NCI-H446 (cell line): ENCODE results near the gene PRAC2.

Source experiments
- DNase-seq, 2 experiments: peaks; one replicate each; lab custom pipeline; 2025; lab: John Stamatoyannopoulos, UW

The PRAC2 gene

DNA sequence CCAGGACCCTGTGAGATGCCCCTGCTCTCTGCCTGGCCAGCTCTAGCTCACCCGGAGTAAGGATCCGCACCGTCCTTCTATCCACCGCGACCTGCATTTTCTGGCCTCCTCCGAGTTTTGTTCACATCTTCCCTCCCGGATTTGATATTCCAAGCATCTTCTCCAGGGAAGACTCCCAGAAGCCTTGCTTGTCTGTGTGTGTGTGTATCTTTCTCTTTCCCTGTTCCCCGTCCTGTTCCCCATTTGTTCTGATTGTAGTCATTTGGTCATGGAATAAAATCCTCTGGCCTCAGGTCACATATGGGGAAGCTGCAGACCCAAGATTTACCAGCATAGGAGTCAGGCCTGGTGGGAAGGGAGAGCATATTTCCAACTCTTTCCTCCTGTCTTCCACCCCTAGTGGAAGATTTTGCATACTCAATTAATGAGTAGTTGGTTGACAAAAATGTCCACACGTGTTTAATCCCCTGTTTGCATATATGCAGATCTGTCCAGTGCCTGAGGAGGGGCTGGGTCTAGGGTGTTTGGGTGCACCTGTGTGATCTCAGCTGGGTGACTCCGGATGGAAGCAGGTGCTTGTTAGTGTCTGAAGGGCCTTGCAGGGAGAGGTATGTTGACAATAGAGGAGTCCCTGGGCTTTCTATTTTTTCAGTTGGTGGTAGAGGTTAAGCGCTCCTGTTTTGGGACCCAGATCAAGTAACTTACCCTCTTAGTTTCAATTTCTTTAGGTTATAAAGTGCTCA lies 2.5 kb upstream of the PRAC2 start:
- no peak for DNase-seq

DNA sequence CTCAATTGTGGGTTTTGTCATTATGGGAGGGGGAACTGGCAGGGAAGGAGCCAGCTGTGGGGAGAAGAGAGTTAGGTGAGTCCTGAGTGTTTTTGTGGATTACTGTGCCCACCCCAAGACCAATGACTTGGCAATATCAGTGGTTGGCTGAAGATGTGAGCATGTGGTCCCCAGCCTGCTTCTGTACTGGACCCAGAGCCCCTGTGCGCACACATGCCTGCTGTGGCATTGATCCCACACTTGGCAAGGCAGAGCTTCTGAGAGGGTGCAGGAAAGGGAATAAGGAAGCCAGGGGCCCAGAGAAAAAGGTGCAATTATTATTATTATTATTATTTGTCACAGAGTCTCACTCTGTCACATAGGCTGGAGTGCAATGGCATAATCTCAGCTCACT lies 2.0 kb upstream of the PRAC2 start:
- DNase-seq: no peak

DNA sequence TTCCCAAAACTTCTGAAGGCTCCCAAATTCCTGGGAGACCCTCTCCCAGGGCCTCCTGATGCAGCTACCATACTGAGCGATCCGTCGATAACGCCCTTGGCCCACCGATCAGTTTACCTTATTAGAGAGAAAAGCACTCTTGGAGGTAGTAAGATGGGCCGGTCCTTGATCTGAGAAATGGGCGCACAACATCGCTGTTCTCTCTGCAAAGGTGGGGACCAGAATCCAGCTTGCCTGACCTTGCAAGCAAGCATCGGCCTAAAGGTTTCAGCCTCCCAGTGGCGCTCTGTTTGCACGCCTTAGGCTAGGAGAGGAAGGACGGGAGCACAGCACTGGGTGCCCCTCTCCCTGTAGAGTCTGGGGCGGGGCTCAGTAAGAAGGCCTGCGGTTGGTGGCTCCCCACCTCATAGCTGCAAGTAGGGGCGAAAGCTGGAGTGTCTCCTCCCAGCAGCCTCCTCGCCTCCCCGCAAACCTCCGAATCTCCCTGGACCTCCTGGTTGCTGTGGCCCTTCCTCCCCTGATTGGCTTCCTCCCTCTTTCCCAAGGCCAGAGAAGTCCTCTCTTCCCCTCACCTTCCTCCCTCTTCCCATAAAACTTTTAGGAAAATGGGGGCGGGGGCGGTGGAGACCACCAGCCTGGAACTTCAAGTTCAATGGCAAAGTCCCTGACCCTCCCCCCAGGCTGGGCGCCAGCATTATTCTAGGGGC lies 631 bp upstream of the PRAC2 start, which contains the start of gene PRAC1:
Gene PRAC1 (minus strand): TSS at position 318 of the 707 bp plus-strand sequence. CDS start 126 bp downstream, at position 192.
- DNase-seq: no peak

DNA sequence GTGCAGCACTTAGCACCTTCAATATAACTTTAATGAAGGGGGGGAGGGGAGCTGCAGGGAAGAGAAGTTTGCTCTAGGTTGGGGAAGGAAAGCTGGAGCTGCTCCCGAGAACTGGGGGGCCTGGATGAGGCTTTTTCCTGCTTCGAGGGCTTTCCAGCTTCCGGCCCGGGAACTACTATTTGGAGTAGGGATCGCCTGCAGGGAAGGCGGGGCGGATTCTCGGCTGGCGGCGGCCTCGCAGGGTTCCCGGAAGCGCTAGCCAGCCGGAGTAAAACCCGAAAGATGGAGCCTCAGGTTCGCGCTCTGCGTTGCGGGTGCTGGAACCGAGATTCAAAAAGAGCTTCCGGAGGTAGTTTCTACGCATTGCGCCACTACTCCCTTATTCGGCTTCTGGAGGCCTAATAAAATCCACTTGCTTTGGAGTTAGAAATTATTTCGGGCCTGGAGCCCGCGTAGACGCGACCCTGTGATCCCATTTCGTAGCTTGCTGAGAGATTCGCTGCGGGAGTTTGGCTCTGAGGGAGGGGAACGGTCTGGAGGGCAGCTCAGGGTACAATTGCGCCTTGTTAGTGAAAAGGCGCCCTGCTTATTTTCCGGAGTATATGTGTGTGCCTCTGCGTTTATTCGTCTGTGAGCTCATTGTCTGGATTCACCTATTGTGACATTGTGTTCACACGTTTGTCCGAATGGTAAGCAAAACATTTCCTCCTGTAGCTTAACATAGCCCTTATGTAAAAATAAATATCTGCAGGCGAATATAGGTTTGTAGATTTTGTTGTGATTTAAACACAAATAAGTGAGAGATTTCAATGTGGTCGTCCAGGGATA lies 652 bp downstream of the PRAC2 start:
- DNase-seq: no peak

DNA sequence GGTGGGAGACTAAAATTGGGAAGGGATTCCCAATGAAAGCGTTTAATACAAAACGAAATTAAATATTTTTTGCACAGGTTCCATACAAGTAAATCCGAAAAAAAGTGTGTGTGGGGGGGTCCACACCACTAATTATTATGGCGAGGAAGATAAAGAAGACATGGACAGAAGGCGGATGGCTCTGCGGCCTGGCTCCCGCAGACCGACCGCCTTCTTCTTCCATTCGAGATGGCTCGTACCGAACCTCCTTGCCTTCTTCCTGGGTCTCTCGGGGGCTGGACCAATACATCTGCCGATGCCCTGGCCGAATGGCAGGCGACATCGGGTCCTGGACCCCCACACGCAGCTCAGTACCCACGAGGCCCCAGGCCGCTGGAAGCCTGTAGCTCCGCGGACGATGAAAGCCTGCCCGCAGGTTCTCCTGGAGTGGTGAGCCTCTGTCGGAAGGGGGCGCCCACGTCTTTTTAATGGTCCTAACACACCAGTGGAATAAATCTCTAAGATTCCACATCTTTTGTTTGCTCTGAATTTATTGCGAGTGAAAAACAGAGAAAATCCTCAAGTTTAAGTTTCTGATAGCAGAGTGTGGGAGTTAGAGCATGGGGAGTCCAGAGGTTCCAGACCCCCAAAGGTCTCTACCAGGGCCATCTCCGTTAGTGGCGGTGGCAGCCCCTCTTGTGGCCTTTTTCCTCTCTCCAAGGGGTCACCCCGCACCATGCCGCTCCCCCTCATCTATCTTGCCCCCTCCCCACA lies 1.4 kb downstream of the PRAC2 start:
- DNase-seq: peak in 1 of 2 experiments; percentile 60

DNA sequence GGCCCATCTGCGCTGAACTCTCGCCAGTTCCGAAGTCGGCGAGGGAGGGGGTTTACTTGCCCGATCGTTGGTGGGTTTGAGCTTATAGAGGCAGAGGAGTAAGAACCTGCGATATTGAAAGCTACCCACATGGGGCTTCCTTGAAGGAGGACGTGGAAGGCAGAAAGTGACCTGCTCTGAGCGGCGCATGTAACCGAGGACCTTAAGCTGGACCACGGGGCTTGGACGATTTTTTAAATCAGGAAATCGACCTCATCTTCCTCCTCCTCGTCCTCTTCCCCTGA lies 2.0 kb downstream of the PRAC2 start:
- DNase-seq: no peak

DNA sequence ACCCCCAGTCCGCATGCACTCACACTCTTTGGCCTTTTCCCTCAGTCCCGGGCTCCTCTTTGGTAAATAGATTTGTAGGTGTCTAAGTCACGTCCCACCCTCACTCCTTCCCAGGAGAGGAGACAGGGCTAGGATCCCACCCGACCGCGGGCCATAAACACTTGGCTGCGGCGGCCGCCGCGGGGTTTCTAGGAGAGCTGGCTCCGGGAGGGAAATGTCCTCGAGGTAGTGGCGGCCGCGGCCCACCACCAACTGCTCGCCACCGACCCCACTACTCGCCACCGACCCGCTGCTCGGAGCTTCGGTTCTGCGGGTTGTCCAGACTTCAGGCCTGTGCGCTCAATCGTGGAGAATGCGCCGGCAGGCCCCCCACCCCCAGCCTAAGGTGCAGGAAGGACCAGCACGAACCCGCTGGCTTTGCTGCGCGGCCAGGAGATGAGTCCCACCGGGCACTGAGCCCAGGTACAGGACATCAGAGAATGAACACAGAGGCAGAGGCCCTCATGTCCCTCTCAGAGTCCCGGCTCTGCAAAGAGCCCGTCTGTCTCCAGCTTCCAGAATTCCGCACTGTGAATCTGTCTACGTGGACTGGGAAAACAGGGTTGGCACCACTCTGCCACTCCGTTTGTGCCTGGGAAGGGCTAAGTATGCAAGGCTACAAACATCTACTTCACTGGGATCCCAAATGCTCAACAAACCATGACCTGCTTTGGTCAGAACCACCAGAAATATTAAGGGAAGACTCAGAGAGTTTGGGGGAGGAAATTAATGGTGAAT lies 2.5 kb downstream of the PRAC2 start:
- no peak for DNase-seq

DNA sequence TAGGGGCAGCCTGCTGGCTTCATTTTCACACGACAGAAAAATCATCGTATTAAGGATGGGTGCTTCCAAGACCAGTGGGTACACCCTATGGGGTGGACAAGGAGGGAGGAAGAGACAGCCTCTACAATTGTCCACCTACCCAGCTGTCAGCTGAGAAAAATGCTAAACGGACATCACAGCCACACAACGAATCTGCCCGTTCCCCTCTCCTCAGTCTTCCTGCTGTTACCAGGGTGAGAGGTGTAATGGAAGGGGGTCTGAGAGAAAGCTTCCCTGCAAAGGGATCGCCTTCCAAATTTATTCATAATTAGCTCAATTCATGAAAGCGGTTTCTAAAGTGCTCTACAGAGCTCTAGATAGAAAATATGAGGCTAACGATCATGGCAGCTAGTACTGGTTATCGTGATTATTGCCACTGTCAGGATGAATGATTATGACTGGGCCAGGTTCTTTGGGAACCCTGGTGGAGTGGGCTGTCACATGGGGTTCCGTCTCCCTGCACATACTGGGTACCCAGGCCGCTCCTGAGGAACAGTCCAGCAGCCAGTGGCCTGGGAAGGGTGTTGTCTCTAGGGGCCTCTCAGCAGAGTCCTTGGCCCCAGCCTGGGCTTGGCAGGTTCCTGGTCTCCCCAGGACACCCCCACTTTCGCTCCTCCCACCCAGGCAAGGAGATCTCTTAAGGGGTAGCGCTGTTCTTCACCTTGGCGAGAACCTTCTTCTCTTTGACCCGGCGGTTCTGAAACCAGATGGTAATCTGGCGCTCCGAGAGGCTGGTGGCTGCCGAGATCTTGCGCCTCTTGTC lies 3.3 kb downstream of the PRAC2 start:
- DNase-seq: no peak

DNA sequence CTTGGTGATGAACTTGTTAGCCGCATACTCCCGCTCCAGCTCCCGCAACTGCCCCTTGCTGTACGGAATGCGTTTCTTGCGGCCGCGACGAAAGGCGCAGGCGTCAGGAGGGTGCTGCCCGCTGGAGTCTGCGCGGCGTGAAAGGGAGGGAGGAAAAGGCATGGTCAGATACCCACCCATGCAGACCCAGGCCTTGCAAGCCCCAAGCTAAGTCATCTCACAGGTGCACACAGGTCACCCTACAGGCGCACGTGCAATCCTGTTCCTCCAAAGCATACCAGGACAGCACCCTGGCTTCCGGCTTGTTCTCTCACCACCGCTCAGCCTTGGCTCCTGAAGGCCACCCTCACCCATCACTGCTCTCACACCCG lies 3.9 kb downstream of the PRAC2 start:
- DNase-seq: no peak

DNA sequence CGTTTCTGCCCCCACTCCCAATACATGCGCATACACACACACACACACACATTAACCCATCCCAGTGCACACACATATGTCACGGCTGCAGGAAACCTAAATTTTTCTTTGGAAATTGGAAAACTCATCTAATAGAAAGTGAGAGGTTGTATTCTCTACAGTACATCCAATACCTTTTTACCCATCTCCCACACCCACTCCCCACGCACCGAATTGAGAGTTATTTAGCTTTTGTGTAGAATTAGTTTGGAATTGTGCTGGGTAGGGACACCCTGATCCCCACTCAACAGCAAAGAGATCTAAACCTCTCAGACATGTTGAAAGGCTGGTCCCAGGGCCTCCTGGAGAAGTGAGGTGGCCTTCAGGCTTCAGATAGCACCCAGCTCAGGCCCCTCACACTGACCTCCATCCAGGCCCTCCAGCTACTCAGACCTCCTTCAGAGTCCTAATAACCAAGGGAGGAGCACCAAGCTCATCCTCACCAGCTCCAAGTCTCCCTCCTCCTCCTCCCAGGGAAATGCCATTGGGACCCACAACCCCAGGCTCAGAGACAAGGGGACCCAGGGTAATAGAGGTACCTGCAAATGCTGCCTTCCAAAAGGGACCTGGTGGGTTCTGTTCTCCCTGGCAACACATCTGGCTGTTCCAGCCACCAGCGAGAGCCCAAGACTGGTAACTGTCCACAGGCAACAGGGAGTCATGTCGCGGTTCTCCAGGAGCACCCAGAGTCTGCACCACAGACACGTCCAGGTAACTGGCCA lies 4.6 kb downstream of the PRAC2 start:
- no peak for DNase-seq

DNA sequence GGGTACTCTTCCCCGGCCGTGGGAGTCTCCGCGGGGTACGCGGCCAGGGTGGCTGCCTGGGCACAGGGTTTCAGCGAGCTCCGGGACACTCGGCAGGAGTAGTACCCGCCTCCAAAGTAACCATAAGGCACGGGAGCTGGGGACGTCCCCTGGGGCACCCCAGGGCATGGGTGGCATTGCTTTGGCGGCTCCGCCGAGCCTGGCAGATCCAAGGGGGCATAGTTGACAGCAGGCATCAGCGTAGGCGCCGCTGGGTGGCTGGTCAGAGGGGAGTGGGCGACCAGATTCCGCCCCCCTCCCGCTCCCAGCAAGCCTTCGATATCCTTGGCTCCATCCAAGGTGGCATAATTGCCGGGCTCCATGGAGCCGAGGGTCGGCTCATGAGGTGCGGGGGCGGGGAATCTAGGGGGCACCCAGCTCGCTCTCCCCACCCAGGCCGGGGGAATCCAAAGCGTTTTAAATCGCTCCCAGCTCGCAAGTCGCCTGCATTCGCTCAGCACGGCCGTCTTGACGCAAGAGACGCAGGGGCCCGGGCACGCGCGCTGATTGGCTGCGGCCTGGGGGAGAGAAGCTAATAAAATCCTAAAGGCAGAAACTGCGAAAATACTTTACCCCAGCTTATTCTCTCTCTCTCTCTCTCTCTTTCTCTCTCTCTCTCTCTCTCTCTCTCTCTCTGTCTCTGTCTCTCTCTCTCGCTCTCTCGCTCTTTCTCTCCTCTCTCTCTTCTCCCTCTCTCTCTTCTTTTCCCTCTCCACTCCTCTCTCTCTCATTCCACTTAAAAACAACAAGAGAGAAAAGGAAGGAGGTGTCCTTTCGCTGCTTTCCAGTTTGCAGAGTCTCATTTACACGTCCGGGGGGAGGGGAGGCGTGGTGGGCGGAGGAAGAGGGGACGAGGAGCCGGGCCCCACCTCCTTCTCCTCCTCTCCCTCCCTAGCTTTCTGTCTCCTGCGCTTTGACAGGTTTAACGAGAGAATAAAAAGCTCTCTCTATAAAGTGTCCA lies 5.5 kb downstream of the PRAC2 start, which contains the start of gene HOXB13:
Gene HOXB13 (minus strand): TSS at position 519 of the 1,000 bp plus-strand sequence. CDS start 157 bp downstream, at position 362.
- no peak for DNase-seq

DNA sequence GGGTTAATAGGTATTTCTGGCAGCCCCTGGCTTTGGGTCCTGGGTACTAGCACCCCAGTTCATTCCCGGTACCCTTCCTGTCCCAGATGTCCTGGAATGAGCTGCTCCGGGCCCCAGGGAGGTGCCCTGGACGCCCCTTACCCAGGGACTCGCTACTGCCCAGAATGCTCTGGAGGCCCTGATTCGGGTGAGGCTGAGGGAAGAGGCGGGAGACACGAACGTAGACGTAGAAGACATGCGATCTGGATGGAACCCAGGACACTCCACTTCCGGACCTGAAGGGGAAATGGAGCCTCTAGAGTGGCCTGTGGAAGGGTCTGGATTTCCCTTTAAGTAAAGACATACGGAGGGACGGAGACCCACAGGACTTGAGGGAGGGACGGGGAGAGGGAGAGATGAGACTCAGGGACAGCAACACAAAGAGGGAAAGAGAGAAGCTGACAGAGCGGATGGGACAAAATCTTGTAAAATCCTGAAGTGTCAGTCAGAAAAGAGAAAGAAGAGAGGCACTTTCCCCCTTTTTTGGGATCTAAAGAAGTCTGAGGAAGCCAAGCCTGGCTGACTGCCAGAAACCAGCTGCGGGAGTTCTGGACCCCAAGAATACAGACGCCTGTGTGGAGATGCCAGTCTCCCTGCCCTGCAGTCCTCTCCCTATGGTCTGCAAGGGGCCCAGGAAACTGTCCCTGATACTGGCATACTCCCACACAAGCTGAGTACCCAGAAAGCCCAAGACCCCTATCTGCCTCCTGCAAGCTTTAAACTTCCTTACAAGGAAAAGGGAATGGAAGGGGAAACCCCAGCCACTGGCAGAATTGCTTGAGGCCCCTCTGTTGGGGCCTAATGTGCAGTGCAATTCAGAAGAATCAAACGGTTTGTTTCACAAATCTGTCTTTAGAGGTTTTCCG lies 6.6 kb downstream of the PRAC2 start:
- DNase-seq: no peak

DNA sequence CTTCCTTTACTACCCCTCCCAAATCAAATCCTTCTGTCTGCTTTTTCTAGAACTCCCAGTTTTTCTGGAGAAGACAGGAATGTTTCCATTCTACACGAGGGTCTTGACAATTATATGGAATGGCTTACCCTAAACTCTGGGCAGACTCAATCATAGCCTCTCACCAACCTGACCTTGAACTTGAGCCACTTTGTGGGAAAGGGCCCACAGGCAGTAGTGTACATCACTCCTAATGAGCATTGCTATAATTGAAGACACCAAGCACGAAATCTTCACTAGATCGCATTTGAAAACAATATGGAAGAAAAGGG lies 7.2 kb downstream of the PRAC2 start:
- DNase-seq: no peak

DNA sequence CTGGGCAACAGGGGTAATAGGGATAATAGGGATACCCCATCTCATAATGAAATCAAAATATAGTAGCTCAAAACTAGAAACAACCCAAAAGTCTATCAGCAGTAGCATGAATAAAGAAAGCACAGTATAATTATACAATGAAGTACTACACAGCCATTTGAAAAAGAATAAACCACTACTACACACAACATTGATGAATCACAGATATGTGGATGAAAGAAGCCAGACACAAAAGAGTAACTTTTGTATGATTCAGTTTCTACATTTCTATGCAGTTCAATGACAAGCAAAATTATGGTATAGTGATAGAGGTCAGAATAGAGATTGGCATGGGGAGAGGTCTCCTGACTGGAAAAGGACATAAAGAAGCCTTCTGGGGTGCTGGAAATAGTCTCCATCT lies 8.4 kb downstream of the PRAC2 start:
- no peak for DNase-seq

DNA sequence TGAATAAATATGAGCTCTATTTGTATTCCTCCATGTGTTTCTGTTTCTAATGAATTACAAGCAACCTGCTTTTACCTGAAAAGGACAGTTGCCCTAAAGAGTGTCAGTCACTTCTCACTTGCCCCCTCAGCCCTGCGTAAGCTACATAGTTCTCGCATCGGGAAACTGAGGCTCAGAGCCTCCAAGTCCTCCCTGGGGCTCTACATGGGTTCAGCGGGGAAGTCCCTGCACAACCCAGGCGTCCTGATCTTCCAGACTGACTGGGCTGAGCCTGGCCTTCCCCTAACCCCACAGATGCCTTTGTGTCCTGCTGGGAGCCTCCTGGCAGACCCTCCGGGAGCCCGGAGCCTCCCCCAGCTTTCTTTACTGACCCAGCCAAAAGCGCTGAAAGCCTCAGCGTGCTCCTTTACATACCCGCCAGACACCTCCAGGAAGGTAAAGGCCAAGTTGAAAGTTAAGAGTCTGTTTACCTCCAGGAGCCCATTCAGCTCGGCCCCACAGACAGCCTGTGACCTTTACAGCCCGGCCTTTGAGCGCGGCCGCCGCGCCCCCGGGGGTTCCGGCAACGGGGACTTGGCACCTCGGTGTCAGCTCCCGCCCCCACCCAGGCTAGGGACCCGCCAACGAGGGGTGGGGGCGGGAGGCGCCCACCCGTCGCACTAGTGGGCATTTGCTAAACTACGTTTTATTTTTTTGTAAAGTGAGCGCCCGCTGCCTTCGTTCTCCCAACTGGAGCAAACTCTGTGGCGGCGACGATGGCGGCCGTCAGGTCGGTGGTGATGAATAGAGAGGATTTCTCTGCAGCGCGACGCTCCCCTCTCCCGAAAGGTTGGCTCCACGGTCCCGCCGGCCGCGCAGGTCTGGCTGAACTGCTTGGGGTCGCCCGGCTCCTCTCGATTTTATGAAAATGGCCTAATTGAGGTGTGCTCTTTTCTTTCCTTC lies 10.0 kb downstream of the PRAC2 start:
- no peak for DNase-seq

DNA sequence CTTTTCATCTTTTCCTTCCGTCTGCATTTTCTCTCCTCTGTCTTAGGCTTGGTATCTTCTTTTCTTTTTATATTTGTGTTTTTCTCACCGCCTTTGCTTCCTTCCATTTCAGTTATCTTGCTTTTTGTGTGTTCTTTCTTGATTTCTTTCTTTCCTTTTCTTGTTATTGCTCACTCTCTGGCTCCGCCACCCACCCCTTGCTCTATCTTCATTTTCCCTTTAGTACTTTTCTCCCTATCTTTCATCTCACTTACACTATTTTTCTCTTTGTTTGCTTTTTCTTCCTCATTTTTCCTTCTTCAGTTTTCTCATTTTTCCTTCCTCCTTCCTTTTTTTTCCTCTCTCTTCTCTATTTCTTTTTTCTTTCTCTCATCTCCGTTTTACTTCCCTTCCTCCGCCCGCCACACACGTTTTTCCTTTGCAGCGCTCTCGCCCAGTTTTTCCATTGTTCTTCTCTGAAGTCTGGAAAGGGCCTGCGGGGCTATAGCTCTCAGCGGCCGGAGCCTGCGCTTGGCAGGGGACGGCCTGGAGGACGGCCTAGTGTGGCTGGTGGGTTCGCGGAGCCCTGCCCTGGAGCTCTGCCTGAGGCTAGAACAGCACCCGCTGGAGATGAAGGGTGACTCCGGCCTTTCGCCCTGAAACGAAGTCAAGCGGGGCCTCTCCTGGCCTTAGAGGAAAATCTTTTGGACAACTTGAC lies 10.8 kb downstream of the PRAC2 start:
- no peak for DNase-seq
